GM21447 (cell line): ENCODE measurements around the gene NUDT8.
"Not testable (repeated sequence)": the region's sequence is repeated elsewhere in the genome, so short reads cannot be mapped to it uniquely, and the experiment has no call there.

ENCODE experiments used
- ATAC-seq: cut with Tn5 transposase; IDR thresholded peaks from one replicate; pipeline ENCODE4 v1.9.1; 2021; ENCODE audit not compliant: unreplicated experiment

NUDT8 gene

DNA sequence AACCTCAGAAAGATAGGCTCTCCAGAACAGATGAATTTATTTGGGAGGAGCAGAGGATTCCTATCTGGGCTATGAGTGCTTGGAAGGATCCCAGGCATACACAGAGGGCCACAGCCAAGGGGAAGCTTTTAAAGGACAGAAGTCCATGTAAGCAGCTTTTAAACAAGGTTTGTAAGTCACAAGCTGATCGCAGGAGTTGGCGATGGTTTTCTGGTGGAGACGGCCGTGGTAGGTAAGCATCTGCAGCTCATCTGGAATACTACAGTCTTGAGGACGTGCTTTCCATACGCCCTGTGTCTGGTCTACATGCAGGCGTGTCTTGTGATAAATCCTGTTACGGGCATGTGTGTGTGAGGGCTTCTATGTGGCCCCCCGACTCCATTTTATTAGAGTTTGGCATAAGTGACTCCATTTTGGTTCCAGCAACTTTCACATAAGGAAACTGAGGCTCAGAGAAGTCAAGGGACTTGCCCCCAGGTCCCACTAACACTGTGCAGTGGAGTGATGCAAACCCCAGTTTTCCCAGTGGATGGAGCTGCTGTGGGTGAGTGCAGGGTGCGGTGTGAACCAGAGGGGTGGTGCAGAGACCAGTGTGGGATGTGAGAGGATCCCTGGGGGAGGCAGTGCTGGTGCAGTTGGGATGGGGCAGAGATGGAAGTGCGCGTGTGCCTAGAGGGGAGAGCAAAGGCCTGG is 32.6 kb upstream of the NUDT8 start:
- no peak for ATAC-seq

DNA sequence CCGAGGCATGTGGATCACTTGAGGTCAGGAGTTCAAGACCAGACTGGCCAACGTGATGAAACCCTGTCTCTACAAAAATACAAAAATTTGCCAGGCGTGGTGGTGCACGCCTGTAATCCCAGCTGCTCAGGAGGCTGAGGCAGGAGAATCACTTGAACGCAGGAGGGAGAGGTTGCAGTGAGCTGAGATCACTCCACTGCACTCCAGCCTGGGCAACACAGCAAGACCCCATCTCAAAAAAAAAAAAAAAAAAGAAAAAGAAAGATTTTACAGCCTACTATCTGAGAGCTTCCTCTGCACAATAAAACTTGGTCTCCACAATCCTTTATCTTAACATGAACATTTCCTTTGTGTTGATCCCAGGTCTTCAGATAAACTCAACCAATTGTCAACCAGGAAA is 31.0 kb upstream of the NUDT8 start:
- ATAC-seq = not testable (repeated sequence)

DNA sequence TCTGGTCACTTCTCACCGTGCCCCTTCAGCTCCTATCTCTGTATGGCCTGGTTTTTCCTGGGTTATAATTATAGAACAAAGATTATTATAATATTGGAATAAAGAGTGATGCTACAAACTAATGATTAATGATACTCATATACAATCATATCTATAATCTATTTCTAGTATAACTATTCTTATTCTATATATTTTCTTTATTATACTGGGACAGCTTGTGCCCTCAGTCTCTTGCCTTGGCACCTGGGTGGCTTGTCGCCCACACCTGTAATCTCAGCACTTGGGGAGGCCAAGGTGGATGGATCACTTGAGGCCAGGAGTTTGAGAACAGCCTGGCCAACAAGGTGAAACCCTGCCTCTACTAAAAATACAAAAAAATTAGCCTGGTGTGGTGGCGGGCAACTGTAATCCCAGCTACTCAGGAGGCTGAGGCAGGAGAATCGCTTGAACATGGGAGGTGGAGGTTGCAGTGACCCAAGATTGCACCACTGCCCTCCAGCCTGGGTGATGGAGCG is 30.0 kb upstream of the NUDT8 start:
- not testable (repeated sequence) for ATAC-seq

DNA sequence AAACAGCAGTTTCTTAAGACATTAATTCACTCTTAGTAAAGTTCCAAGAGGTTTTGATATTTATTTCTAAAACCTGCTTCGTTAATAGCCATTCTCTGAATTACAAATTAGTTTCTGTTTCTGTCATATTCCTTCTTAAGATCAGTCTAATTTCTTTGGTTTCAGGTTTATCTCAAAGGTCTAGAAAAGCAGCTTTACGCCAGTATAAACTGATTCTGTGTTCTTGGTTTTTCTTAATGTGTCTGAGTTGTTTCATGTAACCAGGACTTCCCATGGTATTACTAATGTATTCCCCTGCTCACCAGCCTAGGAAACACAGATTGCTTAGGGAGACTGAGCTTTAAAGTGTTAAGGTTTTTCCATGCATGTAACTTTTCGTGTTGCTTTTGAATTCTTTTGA is 27.6 kb upstream of the NUDT8 start:
- ATAC-seq = no peak

DNA sequence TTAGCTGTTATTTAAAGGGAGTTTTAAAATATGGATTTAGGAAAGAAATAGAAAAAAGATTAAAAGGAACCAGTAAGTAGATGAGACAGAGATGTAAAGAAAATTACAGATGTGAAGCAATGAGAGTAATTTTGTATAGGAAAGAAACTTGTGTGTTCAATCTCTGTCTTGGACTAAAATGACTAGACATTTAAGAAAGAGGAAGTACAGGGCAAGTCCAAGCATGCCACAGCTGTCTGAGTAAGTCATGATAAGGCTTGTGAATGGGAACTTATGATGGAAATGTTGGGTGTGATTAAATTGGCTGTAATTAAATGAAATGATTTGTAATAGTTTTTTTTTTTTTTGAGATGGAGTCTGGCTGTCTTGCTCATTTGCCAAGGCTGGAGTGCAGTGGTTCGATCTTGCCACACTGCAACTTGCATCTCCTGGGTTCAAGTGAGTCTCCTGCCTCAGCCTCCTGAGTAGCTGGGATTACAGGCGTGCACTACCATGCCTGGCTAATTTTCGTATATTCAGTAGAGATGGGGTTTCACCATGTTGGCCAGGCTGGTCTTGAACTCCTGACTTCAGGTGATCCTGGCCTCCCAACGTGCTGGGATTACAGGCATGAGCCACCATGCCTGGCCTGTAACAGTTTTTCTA is 26.7 kb upstream of the NUDT8 start:
- ATAC-seq = no peak

DNA sequence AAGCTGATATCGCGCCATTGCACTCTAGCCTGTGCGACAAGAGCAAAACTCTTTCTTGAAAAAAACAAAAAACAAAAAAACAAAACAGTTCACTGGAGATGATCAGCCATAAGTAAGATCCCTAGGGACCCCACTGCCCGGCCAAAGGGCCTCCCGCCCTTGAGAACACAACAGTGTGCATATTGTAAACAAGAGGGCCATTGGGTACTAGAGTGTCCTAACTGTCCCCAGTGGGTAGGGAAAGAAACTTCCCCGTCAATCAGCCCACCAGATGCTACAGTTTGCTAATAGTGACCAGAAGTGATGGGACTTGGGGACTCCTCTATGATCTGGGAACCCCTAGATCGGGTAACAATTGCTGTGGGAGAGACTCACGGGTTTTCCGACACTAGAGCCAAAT is 24.5 kb upstream of the NUDT8 start:
- no peak for ATAC-seq

DNA sequence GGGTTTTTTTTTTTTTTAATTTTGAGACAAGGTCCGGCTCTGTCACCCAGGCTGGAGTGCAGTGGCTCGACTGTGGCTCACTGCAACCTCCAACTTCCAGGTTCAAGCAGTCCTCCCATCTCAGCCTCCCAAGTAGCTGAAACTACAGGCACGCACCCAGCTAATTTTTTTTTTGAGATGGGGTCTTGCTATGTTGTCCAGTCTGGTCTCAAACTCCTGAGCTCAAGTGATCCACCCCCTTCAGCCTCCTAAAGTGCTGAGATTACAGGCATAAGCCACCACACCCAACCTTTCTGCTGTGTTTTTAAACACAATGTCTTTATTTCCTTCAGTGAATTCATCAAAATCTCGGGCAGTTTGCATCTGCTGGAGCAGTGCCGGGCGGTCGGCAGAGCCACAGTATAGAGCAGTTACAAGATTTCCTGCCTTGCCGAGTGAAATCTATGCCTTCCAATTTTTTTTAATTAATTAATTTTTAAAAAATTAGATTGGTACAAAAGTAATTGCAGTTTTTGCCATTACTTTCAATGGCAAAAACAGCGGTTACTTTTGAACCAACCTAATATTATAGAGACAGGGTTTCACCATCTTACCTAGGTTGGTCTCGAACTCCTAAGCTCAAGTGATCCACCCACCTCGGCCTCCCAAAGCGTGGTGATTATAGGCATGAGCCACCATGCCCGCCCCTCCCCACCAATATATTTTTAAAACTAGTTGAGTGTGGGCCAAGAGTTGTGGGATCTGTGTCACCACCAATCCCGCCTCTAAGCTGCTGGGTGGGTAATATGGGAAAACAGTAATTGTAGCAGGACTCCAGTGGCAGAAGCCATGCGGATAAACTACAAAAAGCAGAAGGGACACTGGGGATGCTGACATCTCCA is 23.5 kb upstream of the NUDT8 start:
- ATAC-seq = no peak

DNA sequence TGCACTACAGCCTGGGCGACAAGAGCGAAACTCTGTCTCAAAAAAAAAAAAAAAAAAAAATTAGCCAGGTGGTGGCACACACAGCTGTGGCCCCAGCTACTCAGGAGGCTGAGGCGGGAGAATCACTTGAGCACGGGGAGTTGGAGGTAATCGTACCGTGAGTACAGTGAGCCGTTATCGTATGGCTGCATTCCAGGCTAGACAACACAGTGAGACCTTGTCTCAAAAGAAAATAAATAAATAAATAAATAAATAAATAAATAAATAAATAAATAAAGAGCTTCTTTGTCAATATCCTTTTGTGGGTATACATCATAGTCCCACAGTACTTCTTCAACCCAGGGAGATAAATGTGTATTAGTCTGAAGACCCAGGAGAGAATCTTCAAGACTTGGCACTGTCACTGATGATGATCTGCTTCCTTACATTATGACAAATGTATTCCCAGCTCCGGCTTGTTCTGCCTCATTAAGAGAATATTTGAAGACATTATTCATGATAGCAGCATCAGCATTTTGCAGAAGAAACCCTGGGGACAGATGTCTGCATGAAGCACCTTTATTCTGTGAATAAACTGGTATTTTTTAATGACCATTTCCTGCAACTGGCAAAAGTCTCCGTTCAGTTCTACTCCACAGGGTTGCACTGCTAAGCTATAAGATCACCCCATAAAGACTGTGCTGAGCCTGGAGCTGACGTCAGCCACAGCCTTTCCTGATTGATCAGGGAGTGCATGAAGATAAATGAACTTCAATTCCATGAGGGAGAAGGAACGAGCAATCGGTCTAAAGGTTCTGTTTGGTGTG is 22.4 kb upstream of the NUDT8 start:
- no peak for ATAC-seq

DNA sequence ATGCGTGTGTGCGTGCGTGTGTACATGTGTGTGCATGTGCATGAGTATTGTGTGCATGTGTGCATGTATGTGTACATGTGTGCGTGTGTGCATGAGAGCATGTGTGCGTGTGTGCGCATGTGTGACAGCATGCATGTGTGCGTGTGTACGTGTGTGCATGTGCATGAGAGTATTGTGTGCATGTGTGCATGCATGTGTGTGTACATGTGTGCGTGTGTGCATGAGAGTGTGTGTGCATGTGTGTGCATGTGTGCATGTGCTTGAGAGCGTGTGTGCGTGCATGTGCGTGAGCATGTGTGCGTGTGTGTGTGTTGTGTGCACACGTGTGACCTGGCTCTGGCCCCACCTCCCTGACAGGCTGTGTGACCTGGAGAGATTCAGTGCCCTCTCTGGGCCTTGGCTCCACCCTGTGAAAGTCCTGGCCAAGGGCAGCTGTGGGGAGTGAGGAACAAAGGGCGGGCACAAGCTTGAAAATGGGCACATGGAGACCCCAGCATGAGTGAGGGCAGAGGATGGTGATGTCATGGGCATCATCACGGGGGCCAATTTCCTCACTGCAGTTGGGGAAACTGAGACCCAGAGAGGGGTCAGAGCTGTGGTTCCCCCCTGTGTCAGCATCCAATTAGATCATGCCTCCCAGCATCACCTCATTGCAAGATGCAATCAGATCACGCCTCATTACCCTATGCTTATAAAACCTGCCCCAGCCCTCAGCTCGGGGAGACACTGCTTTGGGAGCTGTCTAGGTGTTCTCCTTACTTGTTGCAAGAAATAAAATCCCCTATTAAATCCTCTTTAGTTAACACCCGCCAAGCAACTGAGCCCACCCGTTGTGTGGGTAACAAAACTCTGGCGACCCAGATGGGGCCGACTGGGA is 20.1 kb upstream of the NUDT8 start:
- ATAC-seq = no peak

DNA sequence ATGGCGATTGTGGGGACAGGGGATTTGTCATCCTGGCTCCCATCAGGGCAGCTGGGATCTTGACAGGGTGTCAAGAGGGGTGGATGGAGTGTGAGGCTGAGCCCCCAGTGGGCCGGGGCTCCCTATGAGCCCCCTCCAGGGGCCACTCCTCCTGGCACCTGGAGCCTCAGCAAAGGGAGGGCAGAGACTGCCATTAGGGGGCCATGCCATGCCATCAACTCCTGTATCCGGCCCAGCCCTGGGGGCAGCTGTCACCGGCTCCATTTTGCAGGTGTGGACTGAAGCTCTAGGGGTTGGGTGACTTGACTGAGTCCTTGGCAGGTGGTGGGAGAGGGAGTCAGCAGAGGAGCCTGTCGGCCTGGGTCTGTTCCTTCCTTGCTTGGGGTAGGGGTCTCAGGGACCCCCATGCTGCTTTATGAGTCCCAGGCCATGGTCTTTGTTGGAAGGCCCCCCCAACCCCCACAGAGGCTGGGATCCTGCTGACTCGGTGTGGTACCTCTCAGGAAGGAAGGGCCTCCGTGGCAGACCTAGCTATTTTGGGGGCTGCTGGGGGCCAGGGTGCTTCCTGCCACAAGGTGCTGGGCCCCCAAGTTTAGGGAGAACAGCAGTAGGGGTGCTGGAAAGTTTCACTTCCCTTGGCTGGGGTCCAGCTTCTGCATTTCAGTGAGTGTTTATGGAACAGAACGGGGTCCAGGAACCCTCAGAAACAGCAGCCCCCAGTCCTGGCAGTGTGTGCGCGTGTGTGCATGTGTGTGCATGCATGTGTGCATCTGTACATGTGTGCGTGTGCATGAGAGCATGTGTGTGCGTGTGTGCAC is 19.3 kb upstream of the NUDT8 start:
- no peak for ATAC-seq

DNA sequence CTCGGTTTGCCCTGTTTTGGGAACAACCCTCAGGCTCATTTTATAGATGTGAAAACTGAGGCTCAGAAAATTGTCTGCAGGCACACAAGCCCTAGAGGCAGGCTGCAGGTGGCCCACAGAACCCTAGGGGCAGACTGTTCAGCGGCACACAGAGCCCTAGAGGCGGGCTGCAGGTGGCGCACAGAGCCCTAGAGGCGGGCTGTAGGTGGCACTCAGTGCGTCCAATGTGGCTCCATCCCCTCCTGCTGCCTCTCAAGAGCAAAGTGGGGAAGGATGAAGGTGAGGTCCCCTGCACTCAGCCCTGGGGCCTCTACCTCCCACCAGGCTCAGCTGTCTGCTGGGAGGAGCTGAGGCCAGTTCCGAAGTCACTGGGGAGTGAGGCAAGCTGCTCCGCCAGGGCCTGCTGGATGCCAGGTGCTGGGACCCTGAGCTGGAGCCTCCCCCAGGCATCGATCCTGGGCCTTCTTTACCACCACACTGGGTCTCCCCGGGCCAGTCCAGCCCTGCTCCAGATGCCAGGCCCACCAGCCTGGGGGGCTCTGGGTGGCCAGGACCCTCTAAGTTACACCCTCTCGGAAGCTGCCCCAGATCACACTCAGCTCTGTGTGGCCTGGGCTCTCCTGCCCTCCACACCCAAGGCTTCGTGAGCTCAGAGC is 18.5 kb upstream of the NUDT8 start:
- ATAC-seq = peak; percentile 40

DNA sequence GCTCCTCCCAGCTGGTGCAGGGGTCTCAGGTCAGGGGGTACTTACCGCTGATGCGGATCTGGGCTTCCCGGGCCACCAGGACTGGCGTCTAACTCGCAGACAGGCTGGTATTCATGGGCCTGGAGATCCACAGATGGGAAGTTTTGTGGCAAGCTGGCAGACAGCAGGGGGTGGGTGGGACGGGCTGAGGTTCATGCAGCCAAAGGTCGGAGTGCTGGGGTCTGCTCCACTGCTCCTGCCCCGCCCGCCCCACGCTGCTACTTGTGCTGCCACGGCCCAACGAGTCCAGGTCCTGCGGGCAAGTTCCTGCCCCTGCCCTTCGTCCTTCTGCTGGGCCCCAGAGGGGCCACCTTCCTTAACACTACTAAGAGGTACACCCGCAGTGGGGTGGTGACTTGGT is 17.7 kb upstream of the NUDT8 start:
- ATAC-seq = no peak

DNA sequence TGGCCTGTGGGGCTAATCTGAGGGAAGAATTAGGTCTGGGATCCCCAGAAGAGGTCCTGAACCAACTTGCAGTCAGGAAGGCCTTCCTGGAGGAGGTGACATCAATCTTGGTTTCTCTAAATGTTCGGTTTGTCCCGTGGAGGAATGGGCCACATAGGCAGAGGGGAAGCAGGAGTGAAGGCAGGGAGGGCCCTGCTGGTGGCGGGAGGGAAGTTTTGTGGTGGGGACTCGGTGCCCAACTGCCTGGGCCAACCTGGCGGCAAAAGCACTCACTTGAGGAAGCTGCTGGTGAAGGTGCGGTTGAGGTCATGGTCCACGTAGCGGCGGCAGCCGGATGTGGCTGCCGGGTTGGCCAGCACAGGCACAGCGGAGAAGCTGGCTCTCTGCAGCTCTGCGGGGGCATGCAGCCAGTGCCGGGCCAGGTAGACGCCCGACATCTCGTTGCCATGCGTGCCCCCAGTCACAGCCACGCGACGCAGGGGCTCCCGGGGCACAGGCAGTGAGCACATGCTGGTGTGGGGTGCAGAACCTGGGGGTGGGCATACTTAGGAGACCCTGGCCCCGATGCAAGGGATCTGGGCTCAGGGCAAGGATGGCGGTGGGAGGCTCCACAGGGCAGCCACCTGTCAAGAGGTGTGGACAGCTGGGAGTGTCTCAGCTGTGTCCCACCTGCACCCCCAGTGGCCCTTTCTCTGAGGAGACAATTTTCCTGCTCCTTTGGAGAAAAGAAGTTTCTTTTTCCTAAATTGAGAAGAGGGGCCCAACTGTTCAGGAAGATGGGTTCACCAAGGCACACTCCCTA is 17.0 kb upstream of the NUDT8 start:
- no peak for ATAC-seq

DNA sequence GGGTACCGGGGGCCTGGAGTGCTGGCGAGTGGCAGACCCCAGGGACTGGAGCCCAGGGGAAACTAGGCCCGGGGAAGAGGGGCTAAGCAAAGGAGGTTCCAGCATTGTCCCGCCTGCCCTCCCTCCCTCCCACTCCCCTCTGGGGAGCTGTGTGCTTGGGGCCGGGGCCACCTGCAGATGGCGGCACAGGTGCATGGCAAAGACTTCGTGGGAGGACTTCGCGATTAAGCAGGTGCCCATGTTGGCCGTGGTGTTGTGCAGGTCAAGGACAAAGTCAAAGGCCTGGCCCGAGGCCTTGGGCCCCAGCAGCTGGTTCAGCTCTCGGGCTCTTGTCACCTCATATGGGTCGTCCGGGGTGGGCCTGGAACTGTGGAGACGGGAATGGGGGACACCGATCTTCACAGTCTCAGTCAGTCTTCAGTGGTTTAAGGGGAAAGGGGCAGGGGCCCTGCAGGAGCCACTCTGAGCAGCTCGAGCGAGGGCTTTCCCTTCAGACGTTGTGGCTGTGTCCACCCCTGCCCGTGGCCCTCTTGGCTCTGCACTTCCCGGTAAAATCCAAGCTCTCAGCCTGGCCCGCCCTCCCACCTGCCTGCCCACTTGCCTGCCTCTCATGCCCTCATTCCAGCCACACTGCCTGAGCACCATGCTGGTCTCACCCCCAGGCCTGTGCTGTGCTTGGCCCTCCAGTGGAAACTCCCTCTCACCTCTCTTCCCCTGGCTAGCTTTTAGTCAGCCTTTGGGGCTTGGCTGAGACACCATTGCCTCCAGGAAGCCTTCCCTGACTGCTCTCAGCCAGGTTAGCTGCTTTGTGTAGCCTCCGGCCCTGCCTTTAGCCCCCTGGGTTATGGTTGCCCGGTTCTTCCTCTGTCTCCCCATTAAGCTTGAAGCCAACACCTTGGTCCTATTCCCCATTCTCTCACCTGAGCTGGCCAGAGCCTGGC is 16.1 kb upstream of the NUDT8 start:
- ATAC-seq = no peak

DNA sequence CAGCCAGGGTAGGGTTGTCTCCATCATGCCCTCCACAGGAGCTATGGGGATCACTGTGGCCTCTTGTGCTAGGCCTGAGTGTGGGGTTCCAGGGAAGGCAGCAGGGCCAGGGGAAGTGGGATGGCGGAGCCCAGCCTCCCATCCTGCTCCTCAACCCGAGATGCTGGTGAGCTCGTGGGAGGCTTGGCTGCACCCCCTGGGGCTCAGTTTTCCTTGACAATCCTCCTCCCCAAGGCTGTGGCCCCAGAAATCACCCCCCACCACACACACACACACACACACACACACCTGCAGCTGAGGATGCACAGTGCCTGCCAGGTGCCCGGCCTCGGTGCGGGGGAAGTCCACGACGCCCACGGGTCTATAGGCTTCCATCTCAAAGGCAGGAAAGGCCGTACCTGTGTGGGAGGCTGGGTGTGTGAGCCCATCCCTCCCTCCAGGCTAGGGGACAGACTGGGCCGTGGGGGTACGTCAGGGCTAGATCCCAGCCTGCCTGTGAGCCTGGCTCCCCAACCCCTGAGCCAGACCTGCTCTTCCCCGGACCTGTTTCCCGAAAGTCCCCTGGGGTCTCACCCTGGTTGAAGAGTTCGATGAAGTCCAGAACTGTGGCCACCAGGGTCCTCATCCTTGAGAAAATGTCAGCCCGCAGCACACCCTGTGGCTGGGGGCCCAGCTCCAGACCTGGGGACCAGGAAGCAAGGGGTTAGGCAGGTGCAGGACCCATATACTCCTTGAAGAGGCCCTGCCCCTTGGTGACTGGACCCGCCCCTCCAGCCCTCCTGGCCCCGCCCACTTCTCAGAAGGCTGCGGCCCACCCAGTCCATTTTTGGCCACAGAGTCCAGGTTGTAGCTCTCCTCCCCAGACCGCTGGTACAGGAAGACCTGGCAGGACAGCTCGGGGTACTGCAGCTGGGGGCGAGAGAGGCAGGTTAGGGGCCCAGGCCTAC is 15.0 kb upstream of the NUDT8 start:
- ATAC-seq = no peak

DNA sequence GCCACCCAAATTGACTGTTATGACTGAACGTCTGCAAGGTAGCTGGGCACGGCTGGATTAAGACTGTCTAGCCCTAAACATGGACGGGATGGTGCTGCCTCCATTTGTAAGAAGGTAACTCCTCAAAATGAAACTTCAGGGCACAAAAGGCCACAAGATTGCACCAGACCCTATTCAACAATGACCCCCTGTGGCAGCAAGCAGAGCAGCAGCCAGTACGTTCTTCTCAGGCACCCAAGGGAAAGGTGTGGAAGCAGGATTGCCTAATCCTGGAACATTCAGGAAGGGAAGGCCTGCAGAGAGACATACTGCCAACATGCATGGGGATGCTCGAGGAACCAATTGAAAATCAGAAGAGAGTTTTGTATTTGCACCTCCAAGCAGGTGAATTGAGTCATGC is 14.3 kb upstream of the NUDT8 start:
- ATAC-seq = no peak
